ENCODE results near the gene GADD45B. TPM values are rescaled to one million over a fixed set of nuclear protein-coding genes. Genes with fewer than 3 reads are reported as not detected.

The GADD45B gene
- total RNA-seq, 6 donors from 2014 or later = 93.2 to 247 (median 139) TPM

- Histone ChIP-seq H3K27me3 (no peaks in the 10 kb centered on the region), H3K27ac (no peak overlapping the region), H3K36me3 (peaks cover 11 to 65% (median 50%) of the 10 kb centered on the region in 4 donors), H3K4me3 (no peak overlapping the region), H3K9me3 (no peaks in the 10 kb centered on the region), H3K4me1 (peaks cover 0 to under 1% (median 0%) of the 10 kb centered on the region in 4 donors)
- TF ChIP-seq POLR2A (IDR thresholded peaks at IDR 0.05) (no peak), POLR2AphosphoS5 (IDR thresholded peaks at IDR 0.05) (no peak), EP300 (IDR thresholded peaks at IDR 0.05) (no peak), CTCF (IDR thresholded peaks at IDR 0.05) (no peak)
- ATAC-seq (ENCODE audit: low FRiP score in 2 of 2) (no peak), DNase-seq (peak in 1 of 2 donors; percentile 80)
- 97 to 98% methylated on average over 19 to 25 of the region's 30 CpGs for WGBS, 2 donors
Observed at GRCh38 chr19:2433854-2434253, 42.1 kb upstream of the GADD45B start.

- Histone ChIP-seq H3K36me3 (peaks cover 11 to 65% (median 50%) of the 10 kb centered on the region in 4 donors), H3K4me1 (no peaks in the 10 kb centered on the region), H3K27me3 (no peaks in the 10 kb centered on the region), H3K27ac (no peak overlapping the region), H3K9me3 (no peaks in the 10 kb centered on the region), H3K4me3 (no peak overlapping the region)
- peak in 1 of 2 donors; percentile 73 for DNase-seq
- ATAC-seq (ENCODE audit: low FRiP score in 2 of 2) = no peak
- 96 to 98% methylated on average over 15 to 16 of the region's 22 CpGs for WGBS, 2 donors
- TF ChIP-seq POLR2AphosphoS5 (IDR thresholded peaks at IDR 0.05) = no peak
- no peak for TF ChIP-seq POLR2A (IDR thresholded peaks at IDR 0.05)
- no peak for TF ChIP-seq CTCF (IDR thresholded peaks at IDR 0.05)
- no peak for TF ChIP-seq EP300 (IDR thresholded peaks at IDR 0.05)
Observed at GRCh38 chr19:2434267-2434666, 41.7 kb upstream of the GADD45B start.

- TF ChIP-seq CTCF (IDR thresholded peaks at IDR 0.05) = no peak
- TF ChIP-seq POLR2A (IDR thresholded peaks at IDR 0.05) = no peak
- no peak for TF ChIP-seq EP300 (IDR thresholded peaks at IDR 0.05)
- no peak for TF ChIP-seq POLR2AphosphoS5 (IDR thresholded peaks at IDR 0.05)
- DNase-seq (peak in 1 of 2 donors; percentile 81), ATAC-seq (ENCODE audit: low FRiP score in 2 of 2) (no peak)
- no peak overlapping the region for H3K4me3 ChIP-seq
- no peaks in the 10 kb centered on the region for H3K4me1 ChIP-seq
- no peaks in the 10 kb centered on the region for H3K9me3 ChIP-seq
- peaks cover 11 to 65% (median 51%) of the 10 kb centered on the region in 4 donors for H3K36me3 ChIP-seq
- WGBS, 2 donors = 96 to 99% methylated on average over 18 to 38 of the region's 42 CpGs
- H3K27me3 ChIP-seq = no peaks in the 10 kb centered on the region
- no peak overlapping the region for H3K27ac ChIP-seq
Observed at GRCh38 chr19:2434721-2435265, 41.1 kb upstream of the GADD45B start.

GRCh38 chr19:2436384-2436783, 39.5 kb upstream of the GADD45B start:
- no peak for TF ChIP-seq POLR2A (IDR thresholded peaks at IDR 0.05)
- TF ChIP-seq CTCF (IDR thresholded peaks at IDR 0.05) = no peak
- TF ChIP-seq EP300 (IDR thresholded peaks at IDR 0.05) = no peak
- TF ChIP-seq POLR2AphosphoS5 (IDR thresholded peaks at IDR 0.05) = no peak
- H3K4me3 ChIP-seq = no peak overlapping the region
- no peak overlapping the region for H3K27ac ChIP-seq
- no peaks in the 10 kb centered on the region for H3K4me1 ChIP-seq
- H3K36me3 ChIP-seq = peaks cover 8 to 56% (median 43%) of the 10 kb centered on the region in 4 donors
- no peak for ATAC-seq (ENCODE audit: low FRiP score in 2 of 2)
- no peaks in the 10 kb centered on the region for H3K27me3 ChIP-seq
- WGBS, 2 donors = 95% methylated on average over 31 to 39 of the region's 39 CpGs
- H3K9me3 ChIP-seq = no peaks in the 10 kb centered on the region
- DNase-seq = no peak

- TF ChIP-seq POLR2AphosphoS5 (IDR thresholded peaks at IDR 0.05) (no peak), CTCF (IDR thresholded peaks at IDR 0.05) (no peak), EP300 (IDR thresholded peaks at IDR 0.05) (no peak), POLR2A (IDR thresholded peaks at IDR 0.05) (no peak)
- DNase-seq (peak in 1 of 2 donors; percentile 85), ATAC-seq (ENCODE audit: low FRiP score in 2 of 2) (no peak)
- H3K27me3 ChIP-seq = no peaks in the 10 kb centered on the region
- no peaks in the 10 kb centered on the region for H3K9me3 ChIP-seq
- no peak overlapping the region for H3K4me3 ChIP-seq
- H3K27ac ChIP-seq = no peak overlapping the region
- 96 to 98% methylated on average over 6 to 8 of the region's 15 CpGs for WGBS, 2 donors
- peaks cover 7 to 56% (median 41%) of the 10 kb centered on the region in 4 donors for H3K36me3 ChIP-seq
- no peaks in the 10 kb centered on the region for H3K4me1 ChIP-seq
Observed at GRCh38 chr19:2436926-2437325, 39.0 kb upstream of the GADD45B start.
